Measurements from ENCODE around the gene RAB24.
"Not testable (repeated sequence)": the region's sequence is repeated elsewhere in the genome, so short reads cannot be mapped to it uniquely, and the experiment has no call there.

Gene RAB24

DNA sequence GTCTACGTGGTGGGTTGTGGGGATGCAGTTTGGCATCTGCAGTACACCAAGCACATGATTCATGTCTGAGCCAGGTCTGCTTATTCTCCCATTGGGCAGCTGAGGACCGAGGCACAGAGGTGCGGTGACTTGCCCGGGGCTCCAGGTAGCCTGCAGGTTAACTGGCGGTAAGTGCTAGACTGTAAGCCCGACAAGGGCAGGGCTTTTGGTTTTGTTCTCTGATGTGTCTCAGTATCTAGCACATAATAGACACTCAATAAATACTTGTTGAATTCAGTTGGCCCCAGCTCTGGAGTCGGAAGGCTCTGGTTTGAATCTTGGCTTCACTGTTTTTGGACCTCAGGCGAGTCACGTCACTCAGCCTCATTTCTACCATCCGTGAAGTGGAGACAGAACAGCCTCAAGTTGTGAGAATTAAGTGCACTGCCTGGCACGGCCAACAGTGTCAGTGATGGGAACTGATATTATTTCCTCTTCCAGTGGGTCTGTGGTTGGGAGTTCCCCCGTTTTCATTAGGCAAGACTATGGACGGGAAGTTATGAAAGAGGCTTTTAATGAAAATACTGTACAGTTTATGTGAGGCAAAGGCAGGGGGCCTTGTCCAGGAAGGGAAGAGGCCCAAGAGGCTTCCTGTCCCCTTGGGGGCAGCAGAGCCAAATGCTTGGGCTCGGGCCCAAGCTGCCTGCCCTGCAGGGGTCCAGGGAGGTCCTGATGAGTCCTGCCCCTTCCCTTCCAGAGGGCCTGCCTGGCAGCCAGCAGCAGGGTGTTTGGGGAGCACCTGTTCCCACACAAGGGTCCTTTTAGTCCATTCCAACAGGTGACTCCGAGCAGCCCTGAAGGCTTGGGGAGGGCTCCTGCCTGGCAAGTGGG, 3.4 kb upstream of the RAB24 start:
- Histone ChIP-seq H3K79me2 (ENCODE audit: control insufficient read depth, insufficient read depth, low read length) (peaks cover 18% of the 10 kb centered on the region), H3K79me1 (ENCODE audit: low read length) (peaks cover 8% of the 10 kb centered on the region), H3K4me1 (ENCODE audit: control insufficient read depth, low read depth, low read length) (peaks cover 4% of the 10 kb centered on the region), H3K9ac (ENCODE audit: low read length) (no peak overlapping the region), H2BK15ac (replicated peaks; ENCODE audit: low read depth) (no peak overlapping the region), H4K8ac (ENCODE audit: low read depth, low read length) (no peak overlapping the region), H3K27me3 (ENCODE audit: insufficient read depth, low read length, poor library complexity) (no peaks in the 10 kb centered on the region), H2AK5ac (ENCODE audit: low read length) (no peak overlapping the region), H3K56ac (ENCODE audit: low read length) (no peak overlapping the region), H3K36me3 (ENCODE audit: control insufficient read depth, insufficient read depth, low read length) (peaks cover 3% of the 10 kb centered on the region), H3K23ac (ENCODE audit: low read length) (no peak overlapping the region), H2BK120ac (ENCODE audit: low read depth, low read length) (no peak overlapping the region), H3K4ac (ENCODE audit: low read depth, low read length) (no peak overlapping the region), H3K4me2 (ENCODE audit: low read length) (no peak overlapping the region), H2BK5ac (ENCODE audit: low read length) (no peak overlapping the region), H4K5ac (ENCODE audit: low read length) (no peak overlapping the region), H3K27ac (ENCODE audit: low read depth, low read length) (no peak overlapping the region), H3K18ac (ENCODE audit: low read length) (no peak overlapping the region), H3K4me3 (ENCODE audit: low read length) (no peak overlapping the region)
- peak; percentile 42 for DNase-seq
- no CpG with 5 or more reads among the region's 15 CpGs for WGBS (ENCODE audit: extremely low coverage, insufficient coverage, low lambda C conversion rate)

DNA sequence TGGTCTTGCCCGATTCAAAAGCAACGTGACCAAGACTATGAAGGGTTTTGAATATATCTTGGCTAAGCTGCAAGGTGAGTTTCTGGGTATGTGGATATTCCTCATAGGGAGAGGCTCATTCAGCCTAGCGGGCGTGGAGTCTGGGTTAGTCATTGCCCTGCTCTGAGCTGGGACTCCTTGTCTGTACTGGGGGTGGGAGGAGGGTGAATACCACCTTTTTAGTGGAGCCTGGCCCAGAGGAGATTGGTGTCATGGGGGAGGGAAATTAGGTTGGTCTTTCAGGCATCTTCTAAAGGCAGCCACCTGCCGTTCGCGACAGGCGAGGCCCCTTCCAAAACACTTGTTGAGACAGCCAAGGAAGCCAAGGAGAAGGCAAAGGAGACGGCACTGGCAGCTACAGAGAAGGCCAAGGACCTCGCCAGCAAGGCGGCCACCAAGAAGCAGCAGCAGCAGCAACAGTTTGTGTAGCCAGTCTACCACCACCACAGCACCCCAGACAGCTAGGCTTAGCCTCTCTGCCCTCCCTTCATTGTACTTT, 2.7 kb upstream of the RAB24 start:
- H3K9ac ChIP-seq (ENCODE audit: low read length); H4K5ac ChIP-seq (ENCODE audit: low read length); H3K56ac ChIP-seq (ENCODE audit: low read length); H4K8ac ChIP-seq (ENCODE audit: low read depth, low read length); H3K27me3 ChIP-seq (ENCODE audit: insufficient read depth, low read length, poor library complexity); H2BK15ac ChIP-seq (replicated peaks; ENCODE audit: low read depth); H2BK5ac ChIP-seq (ENCODE audit: low read length); H3K23ac ChIP-seq (ENCODE audit: low read length); H3K4me2 ChIP-seq (ENCODE audit: low read length); H3K4me1 ChIP-seq (ENCODE audit: control insufficient read depth, low read depth, low read length); H3K4ac ChIP-seq (ENCODE audit: low read depth, low read length); H3K18ac ChIP-seq (ENCODE audit: low read length); H3K4me3 ChIP-seq (ENCODE audit: low read length); H2AK5ac ChIP-seq (ENCODE audit: low read length); H2BK120ac ChIP-seq (ENCODE audit: low read depth, low read length); DNase-seq; H3K79me1 ChIP-seq (ENCODE audit: low read length); H3K27ac ChIP-seq (ENCODE audit: low read depth, low read length); H3K36me3 ChIP-seq (ENCODE audit: control insufficient read depth, insufficient read depth, low read length): not testable (repeated sequence)
- no CpG with 5 or more reads among the region's 11 CpGs for WGBS (ENCODE audit: extremely low coverage, insufficient coverage, low lambda C conversion rate)
- H3K79me2 ChIP-seq (ENCODE audit: control insufficient read depth, insufficient read depth, low read length), result peaks cover 18% of the 10 kb centered on the region

DNA sequence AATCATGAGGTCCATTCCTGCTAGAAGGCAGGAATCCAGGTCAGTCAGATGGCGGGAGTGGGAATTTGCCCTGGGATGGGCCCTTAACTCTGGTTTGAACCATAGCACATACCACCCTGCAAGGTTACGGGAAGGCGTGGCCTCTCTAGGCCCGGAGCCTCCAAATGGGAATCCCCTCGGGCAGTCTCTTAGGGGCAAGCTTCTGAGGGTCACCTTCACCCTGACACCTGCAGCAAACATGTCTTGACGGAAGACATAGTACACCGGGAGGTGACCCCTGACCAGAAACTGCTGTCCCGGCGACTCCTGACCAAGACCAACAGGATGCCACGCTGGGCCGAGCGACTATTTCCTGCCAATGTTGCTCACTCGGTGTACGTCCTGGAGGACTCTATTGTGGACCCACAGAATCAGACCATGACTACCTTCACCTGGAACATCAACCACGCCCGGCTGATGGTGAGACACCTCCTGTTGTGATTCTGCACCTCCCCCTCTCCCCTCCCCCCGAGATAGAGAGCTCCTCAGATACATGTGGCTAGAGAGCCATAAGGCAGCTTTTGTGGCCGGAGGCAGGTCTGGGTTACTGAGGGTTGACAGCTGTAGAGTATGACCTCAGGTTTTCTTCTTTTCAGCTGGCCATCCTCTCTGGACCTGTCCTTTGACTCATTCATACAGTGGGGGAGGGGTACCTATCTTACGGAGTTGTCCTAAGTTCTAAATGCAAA, 1.0 kb upstream of the RAB24 start:
- no peak overlapping the region for H4K5ac ChIP-seq (ENCODE audit: low read length)
- H2BK15ac ChIP-seq (replicated peaks; ENCODE audit: low read depth), result no peak overlapping the region
- H3K9ac ChIP-seq (ENCODE audit: low read length), result peak overlapping the region; percentile 79
- H3K27ac ChIP-seq (ENCODE audit: low read depth, low read length), result no peak overlapping the region
- no peak overlapping the region for H3K23ac ChIP-seq (ENCODE audit: low read length)
- no peak for DNase-seq
- H2BK120ac ChIP-seq (ENCODE audit: low read depth, low read length), result no peak overlapping the region
- peak overlapping the region; percentile 76 for H2AK5ac ChIP-seq (ENCODE audit: low read length)
- H3K4ac ChIP-seq (ENCODE audit: low read depth, low read length), result peak overlapping the region; percentile 44
- no peak overlapping the region for H3K18ac ChIP-seq (ENCODE audit: low read length)
- peaks cover 18% of the 10 kb centered on the region for H3K79me2 ChIP-seq (ENCODE audit: control insufficient read depth, insufficient read depth, low read length)
- H3K4me3 ChIP-seq (ENCODE audit: low read length), result peak overlapping the region; percentile 61
- peaks cover 10% of the 10 kb centered on the region for H3K79me1 ChIP-seq (ENCODE audit: low read length)
- peak overlapping the region; percentile 58 for H3K4me2 ChIP-seq (ENCODE audit: low read length)
- peaks cover 4% of the 10 kb centered on the region for H3K4me1 ChIP-seq (ENCODE audit: control insufficient read depth, low read depth, low read length)
- H3K27me3 ChIP-seq (ENCODE audit: insufficient read depth, low read length, poor library complexity), result no peaks in the 10 kb centered on the region
- H4K8ac ChIP-seq (ENCODE audit: low read depth, low read length), result no peak overlapping the region
- no CpG with 5 or more reads among the region's 19 CpGs for WGBS (ENCODE audit: extremely low coverage, insufficient coverage, low lambda C conversion rate)
- no peak overlapping the region for H2BK5ac ChIP-seq (ENCODE audit: low read length)
- peaks cover 3% of the 10 kb centered on the region for H3K36me3 ChIP-seq (ENCODE audit: control insufficient read depth, insufficient read depth, low read length)
- H3K56ac ChIP-seq (ENCODE audit: low read length), result peak overlapping the region; percentile 83

DNA sequence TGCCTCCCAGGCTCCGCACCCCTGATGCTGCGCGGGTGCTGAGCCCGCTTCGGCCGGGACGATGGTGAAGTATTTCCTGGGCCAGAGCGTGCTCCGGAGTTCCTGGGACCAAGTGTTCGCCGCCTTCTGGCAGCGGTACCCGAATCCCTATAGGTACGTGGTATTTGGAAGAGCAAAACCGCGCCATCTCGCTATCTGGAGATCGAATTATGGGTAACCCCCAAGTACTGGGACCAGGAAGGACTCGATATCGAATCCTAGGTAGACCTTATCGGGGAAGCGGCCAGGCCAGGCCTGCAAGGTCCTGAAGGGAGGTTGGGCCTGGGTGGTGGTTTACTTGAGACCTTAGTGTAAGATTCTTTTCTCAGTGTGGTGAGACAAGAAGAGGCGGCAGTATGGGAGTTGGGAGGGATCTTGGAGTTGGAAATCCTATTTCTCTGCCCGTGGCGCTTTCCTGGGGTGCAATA, 439 bp upstream of the RAB24 start:
- no peak overlapping the region for H4K8ac ChIP-seq (ENCODE audit: low read depth, low read length)
- no peak overlapping the region for H2BK15ac ChIP-seq (replicated peaks; ENCODE audit: low read depth)
- no CpG with 5 or more reads among the region's 25 CpGs for WGBS (ENCODE audit: extremely low coverage, insufficient coverage, low lambda C conversion rate)
- peak overlapping the region; percentile 15 for H3K23ac ChIP-seq (ENCODE audit: low read length)
- peak overlapping the region; percentile 46 for H3K18ac ChIP-seq (ENCODE audit: low read length)
- peaks cover 18% of the 10 kb centered on the region for H3K79me2 ChIP-seq (ENCODE audit: control insufficient read depth, insufficient read depth, low read length)
- peak overlapping the region; percentile 61 for H3K4me3 ChIP-seq (ENCODE audit: low read length)
- no peak overlapping the region for H4K5ac ChIP-seq (ENCODE audit: low read length)
- H2AK5ac ChIP-seq (ENCODE audit: low read length), result peak overlapping the region; percentile 76
- DNase-seq, result no peak
- H3K9ac ChIP-seq (ENCODE audit: low read length), result peak overlapping the region; percentile 79
- peaks cover 4% of the 10 kb centered on the region for H3K4me1 ChIP-seq (ENCODE audit: control insufficient read depth, low read depth, low read length)
- H3K36me3 ChIP-seq (ENCODE audit: control insufficient read depth, insufficient read depth, low read length), result peaks cover 3% of the 10 kb centered on the region
- H3K27ac ChIP-seq (ENCODE audit: low read depth, low read length), result no peak overlapping the region
- no peak overlapping the region for H2BK120ac ChIP-seq (ENCODE audit: low read depth, low read length)
- no peak overlapping the region for H2BK5ac ChIP-seq (ENCODE audit: low read length)
- no peaks in the 10 kb centered on the region for H3K27me3 ChIP-seq (ENCODE audit: insufficient read depth, low read length, poor library complexity)
- peak overlapping the region; percentile 58 for H3K4me2 ChIP-seq (ENCODE audit: low read length)
- peak overlapping the region; percentile 83 for H3K56ac ChIP-seq (ENCODE audit: low read length)
- peaks cover 10% of the 10 kb centered on the region for H3K79me1 ChIP-seq (ENCODE audit: low read length)
- peak overlapping the region; percentile 48 for H3K4ac ChIP-seq (ENCODE audit: low read depth, low read length)

DNA sequence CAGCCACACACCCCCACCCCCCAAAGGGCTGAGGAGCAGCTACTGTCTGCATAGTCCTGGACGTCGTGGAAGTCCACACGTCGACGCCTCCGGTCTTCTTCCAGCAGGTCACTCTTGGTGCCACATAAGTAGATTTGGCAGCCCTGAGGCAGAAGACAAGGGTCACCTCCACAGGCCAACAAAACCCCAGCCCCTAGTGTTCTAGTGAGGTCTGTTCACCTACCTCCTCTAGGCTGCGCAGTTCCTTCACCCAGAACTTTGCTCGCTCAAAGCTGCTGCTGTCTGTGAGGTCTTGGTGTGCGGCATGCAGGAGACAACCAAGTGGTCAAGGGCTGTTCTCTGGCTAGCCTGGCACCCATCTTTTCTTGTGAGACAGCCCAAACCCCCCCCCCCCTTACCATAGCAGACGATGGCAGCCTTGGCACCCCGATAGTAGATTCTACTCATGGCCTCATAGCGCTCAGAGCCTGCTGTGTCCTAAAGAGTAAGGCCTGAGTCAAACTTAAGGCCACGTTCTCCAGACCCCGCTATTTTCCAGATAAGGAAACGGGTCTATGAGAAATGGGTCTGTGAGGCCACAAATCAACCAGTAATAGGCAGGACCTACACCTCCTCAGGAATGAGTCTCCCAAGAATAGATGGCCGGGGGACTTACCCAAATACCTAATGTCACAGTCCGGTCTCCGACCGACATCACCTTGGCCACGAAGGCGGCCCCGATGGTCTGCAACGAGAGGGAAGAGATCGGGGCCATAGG, 987 bp downstream of the RAB24 start:
- H2BK15ac ChIP-seq (replicated peaks; ENCODE audit: low read depth), result no peak overlapping the region
- H3K4me1 ChIP-seq (ENCODE audit: control insufficient read depth, low read depth, low read length), result peaks cover 4% of the 10 kb centered on the region
- H4K8ac ChIP-seq (ENCODE audit: low read depth, low read length), result no peak overlapping the region
- peaks cover 3% of the 10 kb centered on the region for H3K36me3 ChIP-seq (ENCODE audit: control insufficient read depth, insufficient read depth, low read length)
- no peaks in the 10 kb centered on the region for H3K27me3 ChIP-seq (ENCODE audit: insufficient read depth, low read length, poor library complexity)
- H3K18ac ChIP-seq (ENCODE audit: low read length), result peak overlapping the region; percentile 19
- peak overlapping the region; percentile 78 for H3K4me3 ChIP-seq (ENCODE audit: low read length)
- peak; percentile 59 for DNase-seq
- H3K56ac ChIP-seq (ENCODE audit: low read length), result peak overlapping the region; percentile 97
- H3K9ac ChIP-seq (ENCODE audit: low read length), result peak overlapping the region; percentile 75
- peak overlapping the region; percentile 32 for H3K4me2 ChIP-seq (ENCODE audit: low read length)
- WGBS (ENCODE audit: extremely low coverage, insufficient coverage, low lambda C conversion rate), result no CpG with 5 or more reads among the region's 24 CpGs
- peaks cover 18% of the 10 kb centered on the region for H3K79me2 ChIP-seq (ENCODE audit: control insufficient read depth, insufficient read depth, low read length)
- peaks cover 10% of the 10 kb centered on the region for H3K79me1 ChIP-seq (ENCODE audit: low read length)
- H2BK5ac ChIP-seq (ENCODE audit: low read length), result no peak overlapping the region
- H2AK5ac ChIP-seq (ENCODE audit: low read length), result no peak overlapping the region
- H3K27ac ChIP-seq (ENCODE audit: low read depth, low read length), result no peak overlapping the region
- no peak overlapping the region for H2BK120ac ChIP-seq (ENCODE audit: low read depth, low read length)
- H3K23ac ChIP-seq (ENCODE audit: low read length), result no peak overlapping the region
- H4K5ac ChIP-seq (ENCODE audit: low read length), result no peak overlapping the region
- H3K4ac ChIP-seq (ENCODE audit: low read depth, low read length), result no peak overlapping the region

Measured in mesendoderm (in vitro differentiated cells).